Measurements from ENCODE around the gene DZIP3.
"Not testable (repeated sequence)": the region's sequence is repeated elsewhere in the genome, so short reads cannot be mapped to it uniquely, and the experiment has no call there.

The DZIP3 gene

GRCh38 chr3:108599677-108600409 lies 10.3 kb downstream of the DZIP3 start:
- no peak for DNase-seq

- DNase-seq: peak; percentile 34
Measured at GRCh38 chr3:108602249-108602934, 12.9 kb downstream of the DZIP3 start.

GRCh38 chr3:108602935-108603294 lies 13.4 kb downstream of the DZIP3 start:
- DNase-seq: no peak

- DNase-seq: no peak
Measured at GRCh38 chr3:108603691-108604090, 14.2 kb downstream of the DZIP3 start.

- no peak for DNase-seq
Measured at GRCh38 chr3:108605028-108605427, 15.5 kb downstream of the DZIP3 start.

- no peak for DNase-seq
Measured at GRCh38 chr3:108605491-108605890, 16.0 kb downstream of the DZIP3 start.

GRCh38 chr3:108608750-108609149 lies 19.2 kb downstream of the DZIP3 start:
- DNase-seq: no peak

GRCh38 chr3:108610651-108611050 lies 21.1 kb downstream of the DZIP3 start:
- no peak for DNase-seq

- not testable (repeated sequence) for DNase-seq
Measured at GRCh38 chr3:108616090-108616489, 26.6 kb downstream of the DZIP3 start.

GRCh38 chr3:108620250-108620649 lies 30.7 kb downstream of the DZIP3 start:
- DNase-seq: no peak

- DNase-seq: no peak
Measured at GRCh38 chr3:108623504-108623903, 34.0 kb downstream of the DZIP3 start.

- DNase-seq: no peak
Measured at GRCh38 chr3:108629974-108630373, 40.5 kb downstream of the DZIP3 start.

- no peak for DNase-seq
Measured at GRCh38 chr3:108642526-108642925, 53.0 kb downstream of the DZIP3 start.

- no peak for DNase-seq
Measured at GRCh38 chr3:108645364-108645763, 55.8 kb downstream of the DZIP3 start.

- not testable (repeated sequence) for DNase-seq
Measured at GRCh38 chr3:108655664-108656063, 66.1 kb downstream of the DZIP3 start.

- no peak for DNase-seq
Measured at GRCh38 chr3:108661699-108662098, 72.2 kb downstream of the DZIP3 start.

- DNase-seq: peak; percentile 38
Measured at GRCh38 chr3:108662142-108662738, 72.7 kb downstream of the DZIP3 start.

GRCh38 chr3:108664266-108664665 lies 74.7 kb downstream of the DZIP3 start:
- no peak for DNase-seq

GRCh38 chr3:108667312-108667711 lies 77.8 kb downstream of the DZIP3 start:
- DNase-seq: no peak

GRCh38 chr3:108669208-108669607 lies 79.7 kb downstream of the DZIP3 start:
- DNase-seq: no peak

GRCh38 chr3:108672701-108673100 lies 83.2 kb downstream of the DZIP3 start:
- DNase-seq: no peak

- DNase-seq: no peak
Measured at GRCh38 chr3:108673988-108674661, 84.6 kb downstream of the DZIP3 start.

GRCh38 chr3:108677811-108678210 lies 88.3 kb downstream of the DZIP3 start:
- DNase-seq: no peak

GRCh38 chr3:108692286-108692685 lies 102.8 kb downstream of the DZIP3 start:
- DNase-seq: not testable (repeated sequence)
